Type B pancreatic cell (in vitro differentiated cells): Measurements from ENCODE around the gene HOOK2. TPM values are rescaled to one million over a fixed set of nuclear protein-coding genes. Genes with fewer than 3 reads are reported as not detected.

Experiments
- DNase-seq: peaks from one replicate; pipeline ENCODE4 v3.0.0; 2021; ENCODE audit warnings: mixed read lengths; ENCODE audit not compliant: unreplicated experiment; ENCODE audit errors: extremely low spot score
- H3K27ac Mint-ChIP-seq: 2 replicates; pipeline ENCODE4 v1.8.0; 2021; ENCODE audit warnings: mild to moderate bottlenecking, mixed read lengths
- H3K27me3 Mint-ChIP-seq: 2 replicates; pipeline ENCODE4 v1.8.0; 2021; ENCODE audit warnings: mixed read lengths
- H3K36me3 Mint-ChIP-seq: 2 replicates; pipeline ENCODE4 v1.8.0; 2021; ENCODE audit warnings: mixed read lengths
- H3K4me1 Mint-ChIP-seq: one replicate; pipeline ENCODE4 v1.8.0; 2021; ENCODE audit warnings: mixed read lengths; ENCODE audit not compliant: unreplicated experiment
- H3K4me3 Mint-ChIP-seq: 2 replicates; pipeline ENCODE4 v1.8.0; 2021; ENCODE audit warnings: mild to moderate bottlenecking, mixed read lengths
- H3K9me3 Mint-ChIP-seq: 2 replicates; pipeline ENCODE4 v1.8.0; 2021; ENCODE audit warnings: mixed read lengths
- CTCF ChIP-seq: fragments of 200-600 bp; sonication (generic); conservative IDR thresholded peaks from 2 replicates; pipeline ENCODE4 v1.5.0; 2021; ENCODE audit warnings: antibody characterized with exemption, mild to moderate bottlenecking
- total RNA-seq: library from RNA; stranded (reverse); gene quantifications from 2 replicates; pipeline ENCODE4 v1.2.1, GENCODE V29; 2021; ENCODE audit warnings: low replicate concordance

The HOOK2 gene
- total RNA-seq, 1 donor from 2014 or later = 50.1 TPM

GRCh38 chr19:12794196-12794941 lies 19.0 kb upstream of the HOOK2 start:
- H3K36me3 Mint-ChIP-seq = peaks cover 5% of the 10 kb centered on the region
- H3K27me3 Mint-ChIP-seq = no peaks in the 10 kb centered on the region
- no peak for DNase-seq
- H3K4me3 Mint-ChIP-seq = peak overlapping the region; percentile 78
- H3K9me3 Mint-ChIP-seq = no peaks in the 10 kb centered on the region
- peaks cover 25% of the 10 kb centered on the region for H3K4me1 Mint-ChIP-seq
- H3K27ac Mint-ChIP-seq = peak overlapping the region; percentile 88
- no peak for TF ChIP-seq CTCF

GRCh38 chr19:12793290-12794195 lies 18.2 kb upstream of the HOOK2 start:
- Mint-ChIP-seq H3K36me3 (peaks cover 5% of the 10 kb centered on the region), H3K27ac (peak overlapping the region; percentile 97), H3K4me1 (peaks cover 32% of the 10 kb centered on the region), H3K9me3 (no peaks in the 10 kb centered on the region), H3K4me3 (peak overlapping the region; percentile 94), H3K27me3 (no peaks in the 10 kb centered on the region)
- no peak for TF ChIP-seq CTCF
- DNase-seq = peak; percentile 94

- Mint-ChIP-seq H3K4me1 (peaks cover 39% of the 10 kb centered on the region), H3K4me3 (peak overlapping the region; percentile 94), H3K36me3 (peaks cover 5% of the 10 kb centered on the region), H3K9me3 (no peaks in the 10 kb centered on the region), H3K27ac (peak overlapping the region; percentile 97), H3K27me3 (no peaks in the 10 kb centered on the region)
- TF ChIP-seq CTCF = no peak
- DNase-seq = no peak
Observed at GRCh38 chr19:12792853-12793289, 17.5 kb upstream of the HOOK2 start.

- no peak for DNase-seq
- Mint-ChIP-seq H3K4me1 (peaks cover 39% of the 10 kb centered on the region), H3K9me3 (no peaks in the 10 kb centered on the region), H3K27me3 (no peaks in the 10 kb centered on the region), H3K4me3 (peak overlapping the region; percentile 94), H3K27ac (peak overlapping the region; percentile 98), H3K36me3 (peaks cover 5% of the 10 kb centered on the region)
- TF ChIP-seq CTCF = peak; percentile 10
Observed at GRCh38 chr19:12792051-12792852, 16.9 kb upstream of the HOOK2 start.

- peak; percentile 47 for TF ChIP-seq CTCF
Observed at GRCh38 chr19:12791345-12792050, 16.1 kb upstream of the HOOK2 start, which contains the start of gene JUNB. JUNB (plus strand) TSS chr19:12791486; CDS start chr19:12791772, 286 bp downstream.

More at GRCh38 chr19:12791345-12792050, 16.1 kb upstream of the HOOK2 start, which contains the start of gene JUNB:
- DNase-seq = peak; percentile 93
- H3K4me1 Mint-ChIP-seq = peaks cover 37% of the 10 kb centered on the region
- H3K4me3 Mint-ChIP-seq = peak within 1 kb of the TSS; percentile 94
- H3K27ac Mint-ChIP-seq = peak within 1 kb of the TSS; percentile 98
- H3K27me3 Mint-ChIP-seq = no peaks in the 10 kb centered on the region
- H3K36me3 Mint-ChIP-seq = peaks cover 2% of the 10 kb centered on the region
- no peaks in the 10 kb centered on the region for H3K9me3 Mint-ChIP-seq
